OCI-LY1 (cell line): ENCODE measurements around the gene APH1B.

Experiments
- H2AFZ ChIP-seq: fragments of 200-600 bp; sonication (generic), shearing (Covaris generic); 2 replicates; pipeline ENCODE4 v1.6.0; 2014; ENCODE audit warnings: antibody characterized with exemption, mild to moderate bottlenecking, low read length
- H3F3A ChIP-seq: fragments of 200-600 bp; sonication (generic), shearing (Covaris generic); 2 replicates; pipeline ENCODE4 v1.6.0; 2014; ENCODE audit warnings: mild to moderate bottlenecking, antibody characterized with exemption, low read length, moderate library complexity; ENCODE audit not compliant: insufficient read depth
- H3K27ac ChIP-seq: fragments of 200-600 bp; sonication (generic); 2 replicates; pipeline ENCODE4 v1.5.1; 2014; ENCODE audit warnings: low read length, mixed run types, mild to moderate bottlenecking, low read depth; ENCODE audit not compliant: poor library complexity, severe bottlenecking
- H3K27me3 ChIP-seq: fragments of 200-600 bp; sonication (generic); 2 replicates; pipeline ENCODE4 v1.6.0; 2014; ENCODE audit warnings: antibody characterized with exemption, mild to moderate bottlenecking, low read length, moderate library complexity; ENCODE audit not compliant: insufficient read depth
- H3K36me3 ChIP-seq: fragments of 200-600 bp; sonication (generic); 2 replicates; pipeline ENCODE4 v1.6.1; 2014; ENCODE audit warnings: mild to moderate bottlenecking, antibody characterized with exemption, low read length, moderate library complexity, mixed read lengths; ENCODE audit not compliant: insufficient read depth
- H3K4me1 ChIP-seq: fragments of 200-600 bp; sonication (generic); 2 replicates; pipeline ENCODE4 v1.5.1; 2014; ENCODE audit warnings: mild to moderate bottlenecking, low read length, moderate library complexity; ENCODE audit not compliant: insufficient read depth, severe bottlenecking
- H3K4me2 ChIP-seq: fragments of 200-600 bp; sonication (generic), shearing (Covaris generic); 2 replicates; pipeline ENCODE4 v1.6.1; 2014; ENCODE audit warnings: low read length
- H3K4me3 ChIP-seq: fragments of 200-600 bp; sonication (generic); 2 replicates; pipeline ENCODE4 v1.5.1; 2014; ENCODE audit warnings: low read length, low read depth, mild to moderate bottlenecking, mixed read lengths; ENCODE audit not compliant: poor library complexity, severe bottlenecking
- H3K79me2 ChIP-seq: fragments of 200-600 bp; shearing (Covaris generic); 2 replicates; pipeline ENCODE4 v1.6.1; 2016; ENCODE audit warnings: mixed run types, low read length, mixed read lengths; ENCODE audit not compliant: insufficient read depth
- H3K9ac ChIP-seq: fragments of 200-600 bp; sonication (generic), shearing (Covaris generic); 2 replicates; pipeline ENCODE4 v1.6.1; 2014; ENCODE audit warnings: mild to moderate bottlenecking, low read length, mixed read lengths
- H3K9me2 ChIP-seq: fragments of 200-600 bp; sonication (generic), shearing (Covaris generic); 2 replicates; pipeline ENCODE4 v1.6.1; 2014; ENCODE audit warnings: low read depth, mild to moderate bottlenecking, low read length, mixed read lengths
- H3K9me3 ChIP-seq: fragments of 200-600 bp; shearing (Covaris generic); 2 replicates; pipeline ENCODE4 v1.6.1; 2014; ENCODE audit warnings: low read length, mixed read lengths
- H4K20me1 ChIP-seq: fragments of 200-600 bp; sonication (generic), shearing (Covaris generic); 2 replicates; pipeline ENCODE4 v1.6.0; 2016; ENCODE audit warnings: mild to moderate bottlenecking, low read length; ENCODE audit not compliant: insufficient read depth
- CTCF ChIP-seq: fragments of 200-600 bp; sonication (generic), shearing (Covaris generic); IDR thresholded peaks from 2 replicates; pipeline ENCODE4 v1.5.1; 2017; ENCODE audit warnings: mild to moderate bottlenecking, antibody characterized with exemption, low read length, moderate library complexity, mixed read lengths
- EZH2 ChIP-seq: fragments of 200-600 bp; sonication (generic), shearing (Covaris generic); IDR thresholded peaks from 2 replicates; pipeline ENCODE4 v1.8.0; 2017; ENCODE audit warnings: borderline replicate concordance, mixed run types, mild to moderate bottlenecking, antibody characterized with exemption, low read length, moderate library complexity, mixed read lengths

APH1B gene

DNA sequence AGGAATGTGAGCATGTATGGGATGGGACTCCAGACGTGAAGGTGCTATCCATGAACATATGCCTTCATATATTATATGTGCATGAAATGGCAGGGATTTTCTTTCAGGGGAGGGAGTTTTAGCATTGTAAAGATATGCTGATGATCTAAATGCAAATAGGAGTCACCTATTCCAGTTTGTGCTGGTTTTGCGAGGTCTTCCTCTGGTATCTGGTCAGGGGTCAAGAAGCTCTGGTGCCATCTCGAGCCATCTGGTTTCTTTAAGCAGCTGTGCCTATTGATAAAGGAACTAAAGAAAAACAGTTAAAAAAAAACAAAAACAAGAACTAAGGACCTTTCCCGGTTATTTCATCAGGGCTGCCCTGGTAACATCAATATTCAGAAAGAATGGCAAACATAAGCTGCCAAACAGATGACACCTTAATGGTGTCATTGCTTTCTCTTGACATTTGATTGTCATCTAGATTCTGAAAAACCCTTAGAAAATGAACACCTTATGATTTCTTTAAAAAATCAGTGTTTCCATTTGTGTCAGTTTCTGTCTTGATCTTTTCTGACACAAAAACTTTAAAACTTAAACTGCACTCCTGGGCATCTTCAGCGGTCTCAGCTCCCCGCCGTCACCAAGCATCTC is 22.7 kb downstream of the APH1B start:
- Histone ChIP-seq H3K9ac (no peak overlapping the region), H3K27ac (no peak overlapping the region), H3K4me3 (no peak overlapping the region), H4K20me1 (no peaks in the 10 kb centered on the region), H3K79me2 (no peaks in the 10 kb centered on the region), H3F3A (no peaks in the 10 kb centered on the region), H3K36me3 (peaks cover 12% of the 10 kb centered on the region), H3K9me3 (no peaks in the 10 kb centered on the region), H3K9me2 (no peaks in the 10 kb centered on the region), H2AFZ (no peak overlapping the region), H3K4me1 (no peaks in the 10 kb centered on the region), H3K4me2 (no peak overlapping the region), H3K27me3 (no peaks in the 10 kb centered on the region)
- no peak for TF ChIP-seq CTCF
- no peak for TF ChIP-seq EZH2

DNA sequence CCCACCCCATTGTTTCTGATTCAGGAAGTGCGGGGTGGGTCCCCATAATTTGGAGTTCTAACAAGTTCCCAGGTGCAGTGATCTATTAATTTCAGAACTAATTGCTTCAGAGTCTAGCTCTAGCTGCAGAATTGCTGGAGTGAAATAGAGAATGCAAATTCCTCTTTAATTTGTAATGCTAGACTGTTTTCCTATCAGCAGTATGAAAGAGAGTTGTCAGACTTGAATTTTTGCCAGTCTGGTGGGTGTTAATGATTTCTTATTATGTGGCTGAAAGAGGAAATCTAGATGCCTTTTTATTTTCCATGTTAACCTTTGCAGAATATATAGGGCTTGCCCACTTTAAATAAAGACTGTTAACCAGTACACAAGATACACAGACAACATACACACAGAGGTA is 23.7 kb downstream of the APH1B start:
- H3K4me1 ChIP-seq = no peaks in the 10 kb centered on the region
- no peak overlapping the region for H3K9ac ChIP-seq
- H2AFZ ChIP-seq = no peak overlapping the region
- no peak for TF ChIP-seq EZH2
- no peak for TF ChIP-seq CTCF
- H3F3A ChIP-seq = no peaks in the 10 kb centered on the region
- H3K9me2 ChIP-seq = no peaks in the 10 kb centered on the region
- no peak overlapping the region for H3K4me3 ChIP-seq
- H3K27ac ChIP-seq = no peak overlapping the region
- no peaks in the 10 kb centered on the region for H3K9me3 ChIP-seq
- H3K27me3 ChIP-seq = no peaks in the 10 kb centered on the region
- no peaks in the 10 kb centered on the region for H3K79me2 ChIP-seq
- no peaks in the 10 kb centered on the region for H4K20me1 ChIP-seq
- no peak overlapping the region for H3K4me2 ChIP-seq
- peaks cover 22% of the 10 kb centered on the region for H3K36me3 ChIP-seq

DNA sequence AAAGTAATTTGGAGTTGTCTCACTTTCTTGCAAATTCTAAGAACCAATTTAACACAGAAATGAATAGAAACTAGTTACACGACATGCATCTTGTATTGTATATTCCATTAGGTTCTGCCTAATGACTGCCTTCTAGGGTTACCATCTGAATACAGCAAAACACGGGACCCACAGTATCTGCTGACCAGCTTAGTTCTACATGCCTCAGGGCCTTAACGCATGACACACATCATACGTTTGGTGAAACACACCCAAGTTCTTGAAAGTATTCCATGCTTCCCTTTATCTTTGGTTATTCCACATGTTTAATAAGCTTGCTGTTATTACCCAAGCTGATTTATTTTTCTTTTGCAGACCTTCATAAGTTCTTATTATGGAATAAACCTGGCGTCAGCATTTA is 27.9 kb downstream of the APH1B start:
- Histone ChIP-seq H3K36me3 (peaks cover 31% of the 10 kb centered on the region), H3K9ac (no peak overlapping the region), H3K27ac (no peak overlapping the region), H3K4me1 (no peaks in the 10 kb centered on the region), H4K20me1 (no peaks in the 10 kb centered on the region), H3K9me3 (no peaks in the 10 kb centered on the region), H3K9me2 (no peaks in the 10 kb centered on the region), H3K79me2 (no peaks in the 10 kb centered on the region), H3F3A (no peaks in the 10 kb centered on the region), H3K27me3 (no peaks in the 10 kb centered on the region), H3K4me3 (no peak overlapping the region), H2AFZ (no peak overlapping the region), H3K4me2 (no peak overlapping the region)
- TF ChIP-seq CTCF = no peak
- no peak for TF ChIP-seq EZH2
